K562 (cell line): ENCODE data around the gene TMPRSS9. TPM values are rescaled to one million over a fixed set of nuclear protein-coding genes. Genes with fewer than 3 reads are reported as not detected.
A peak's percentile ranks its signal among the peaks of the same experiment; 100 is the strongest.

Experiments
- ATAC-seq: fragments of 200-7000 bp; cut with Tn5 transposase; 3 replicates; pipeline ENCODE4 v1.9.1; 2020; ENCODE audit warnings: moderate library complexity
- BruUV-seq: library from RNA; stranded (reverse); fragments of 400-500 nt; replicated peaks from 2 replicates; lab custom pipeline; 2021; lab: Mats Ljungman, UMichigan
- CTCF ChIA-PET: fragments of 300-600 bp; formaldehyde crosslinking; extraction: SDS; loops from one replicate; lab custom pipeline; 2021; ENCODE audit warnings: low intra/inter-chr PET ratio; lab: Yijun Ruan, JAX
- POLR2A ChIA-PET: fragments of 300-600, 350-650 bp; sonication (Branson Sonifier 250); formaldehyde crosslinking; extraction: SDS; loops from one replicate; lab custom pipeline; 2021; ENCODE audit warnings: antibody characterized with exemption, inconsistent platforms; lab: Yijun Ruan, JAX
- DNase-seq, 4 experiments: peaks; one replicate each; pipeline versions ENCODE4 v3.0.0 to v3.0.0-alpha.2; 2011 to 2018; ENCODE audit warnings: low spot score in 3 of 4, mixed read lengths in 3 of 4; ENCODE audit errors: extremely low read depth in 1 of 4
- FAIRE-seq: peaks from 2 replicates; lab custom pipeline; 2011; peaks lifted over from hg19 to GRCh38; lab: Jason Lieb, UNC
- H2AFZ ChIP-seq: 2 replicates; pipeline ENCODE4 v1.6.0; 2011; ENCODE audit warnings: low read depth, low read length, control low read depth, inconsistent platforms
- H3K27ac ChIP-seq: fragments of 200-600 bp; 3 replicates; pipeline ENCODE4 v1.8.0; 2011; ENCODE audit warnings: low read depth, mild to moderate bottlenecking, control low read depth, inconsistent platforms, low read length, moderate library complexity, mixed read lengths; ENCODE audit errors: extremely low read depth
- H3K27me3 ChIP-seq, 2 experiments: fragments of 300-600 bp in 1 of 2; 2 replicates in 1 of 2; 3 replicates in 1 of 2; pipeline versions ENCODE4 v1.6.0 to v1.8.0; 2011; ENCODE audit warnings: inconsistent platforms in 2 of 2, low read length in 2 of 2, mild to moderate bottlenecking in 1 of 2, mixed read lengths in 1 of 2, moderate library complexity in 1 of 2; ENCODE audit not compliant: control insufficient read depth in 2 of 2, insufficient read depth in 2 of 2
- H3K36me3 ChIP-seq: fragments of 300-600 bp; 3 replicates; pipeline ENCODE4 v1.8.0; 2011; ENCODE audit warnings: mild to moderate bottlenecking, low read length, inconsistent platforms; ENCODE audit not compliant: control insufficient read depth, insufficient read depth
- H3K4me1 ChIP-seq, 2 experiments: fragments of 200-600 bp in 1 of 2; replicated peaks in 1 of 2; 2 replicates in 1 of 2; 3 replicates in 1 of 2; pipeline versions ENCODE4 v1.5.1 to v1.8.0; 2011; ENCODE audit warnings: inconsistent platforms in 2 of 2, low read length in 2 of 2, mild to moderate bottlenecking in 1 of 2, mixed read lengths in 1 of 2, moderate library complexity in 1 of 2; ENCODE audit not compliant: control insufficient read depth in 2 of 2, insufficient read depth in 2 of 2
- H3K4me2 ChIP-seq: 2 replicates; pipeline ENCODE4 v1.6.1; 2011; ENCODE audit warnings: low read length, control low read depth, inconsistent platforms, mixed read lengths; ENCODE audit not compliant: insufficient read depth
- H3K4me3 ChIP-seq: fragments of 200-600 bp; sonication (generic), shearing (Covaris generic); 2 replicates; pipeline ENCODE4 v1.5.1; 2016; ENCODE audit warnings: control low read depth, inconsistent platforms
- H3K79me2 ChIP-seq: fragments of 200-600 bp; 3 replicates; pipeline ENCODE4 v1.8.0; 2011; ENCODE audit warnings: low read length, inconsistent platforms; ENCODE audit not compliant: control insufficient read depth, insufficient read depth
- H3K9ac ChIP-seq, 2 experiments: 2 replicates each; pipeline versions ENCODE4 v1.6.0 to v1.6.1; 2011; ENCODE audit warnings: low read depth in 2 of 2, low read length in 2 of 2, control low read depth in 1 of 2, inconsistent platforms in 1 of 2, mild to moderate bottlenecking in 1 of 2, mixed read lengths in 1 of 2; ENCODE audit not compliant: insufficient read depth in 1 of 2
- H3K9me1 ChIP-seq: one replicate; pipeline ENCODE4 v1.6.0; 2011; ENCODE audit warnings: inconsistent platforms, mild to moderate bottlenecking, low read length, moderate library complexity; ENCODE audit not compliant: control insufficient read depth, insufficient read depth
- H3K9me3 ChIP-seq: replicated peaks from 2 replicates; pipeline ENCODE4 v1.5.1; 2011; ENCODE audit warnings: low read depth, low read length, inconsistent platforms; ENCODE audit not compliant: control insufficient read depth, insufficient read depth
- H4K20me1 ChIP-seq: replicated peaks from 2 replicates; pipeline ENCODE4 v1.6.1; 2011; ENCODE audit warnings: low read length, inconsistent platforms, mixed read lengths; ENCODE audit not compliant: control insufficient read depth, insufficient read depth
- HEY1 ChIP-seq: fragments of 250-450 bp; sonication (Bioruptor Pico); IDR thresholded peaks from 2 replicates; pipeline ENCODE4 v1.5.0; 2020; ENCODE audit warnings: mild to moderate bottlenecking, moderate library complexity, borderline replicate concordance
- IRF9 ChIP-seq: fragments of 450-650 bp; IDR thresholded peaks from 2 replicates; pipeline ENCODE4 v1.6.1; 2016; ENCODE audit warnings: missing biosample characterization, missing genetic modification characterization
- KDM1A ChIP-seq, 2 experiments: fragments of 450-650 bp; IDR thresholded peaks; 2 replicates each; pipeline ENCODE4 v1.6.1; 2016; ENCODE audit warnings: mild to moderate bottlenecking in 2 of 2
- L3MBTL2 ChIP-seq: fragments of 450-650 bp; IDR thresholded peaks from 2 replicates; pipeline ENCODE4 v1.6.1; 2016; ENCODE audit warnings: mild to moderate bottlenecking, moderate library complexity
- MGA ChIP-seq: fragments of 450-650 bp; IDR thresholded peaks from 2 replicates; pipeline ENCODE4 v1.6.1; 2016; ENCODE audit warnings: mild to moderate bottlenecking, moderate library complexity
- YY1 ChIP-seq, 3 experiments: IDR thresholded peaks; 2 replicates each; pipeline ENCODE4 v1.6.1; 2011; ENCODE audit warnings: low read length in 2 of 3, mild to moderate bottlenecking in 2 of 3, moderate library complexity in 2 of 3, borderline replicate concordance in 1 of 3, control low read depth in 1 of 3, low read depth in 1 of 3; ENCODE audit not compliant: insufficient read depth in 3 of 3, insufficient replicate concordance in 2 of 3, control insufficient read depth in 1 of 3, insufficient read length in 1 of 3; ENCODE audit errors: extremely low read depth in 1 of 3
- ZNF41 ChIP-seq: fragments of 250-450 bp; sonication (Bioruptor Pico); conservative IDR thresholded peaks from 2 replicates; pipeline ENCODE4 v1.4.0; 2020; ENCODE audit warnings: mild to moderate bottlenecking
- ZNF584 ChIP-seq: fragments of 200-800 bp; sonication (Bioruptor generic); IDR thresholded peaks from 2 replicates; pipeline ENCODE4 v1.6.1; 2016; ENCODE audit warnings: low read depth, mild to moderate bottlenecking, missing genetic modification characterization, missing compliant biosample characterization
- WGBS: fragments of 100-300 bp; shearing (Covaris generic); methylation state at CpG from one replicate; pipeline ENCODE4 v1.1.6; 2016; ENCODE audit warnings: low coverage, mixed read lengths; ENCODE audit not compliant: insufficient coverage; ENCODE audit errors: missing lambda C conversion rate; 5-methylcytosine and 5-hydroxymethylcytosine counted together
- in situ Hi-C: fragments of 300-500 bp; cut with MboI; formaldehyde crosslinking; loops from 4 replicates; pipeline ENCODE4 v1.15.0; 2018; ENCODE audit warnings: inconsistent platforms, mixed read lengths
- intact Hi-C: fragments of 100-400 bp; cut with micrococcal nuclease; formaldehyde crosslinking; loops from 2 replicates; pipeline ENCODE4 v1.14.2; 2022
- polyA plus RNA-seq, 8 experiments: library from polyadenylated mRNA; depleted of rRNA in 4 of 8; stranded (reverse) in 5 of 8; unstranded in 3 of 8; fragments of >200 nt; fragmentation: Nextera tagmentation in 2 of 8; fragmentation: Illumina TruSeq in 1 of 8; extraction: Ambion mirVana in 2 of 8; extraction: Trizol in 1 of 8; gene quantifications; 2 replicates each; pipeline versions ENCODE4 v1.2.1 to v1.2.3, GENCODE V29; 2011 to 2014; ENCODE audit warnings: inconsistent platforms in 1 of 8, missing spikeins in 1 of 8
- total RNA-seq, 7 experiments: library from RNA; depleted of rRNA in 6 of 7; stranded (reverse); fragments of >200 nt in 6 of 7; fragmentation: Illumina TruSeq in 2 of 7; extraction: Trizol in 2 of 7; gene quantifications; 2 replicates each; pipeline versions ENCODE4 v1.2.1 to v1.2.3, GENCODE V29; 2011 to 2021; ENCODE audit warnings: low replicate concordance in 1 of 7

Gene TMPRSS9
- total and polyA plus RNA-seq, 9 of the 15 experiments (the other 6 are each of a cell fraction or from before 2014, with no cell fraction given): 0.01 to 0.03 TPM; not detected in 7

- BruUV-seq: no TSS peak
- no peaks in the 10 kb centered on the region for H4K20me1 ChIP-seq
- H3K4me3 ChIP-seq: no peak overlapping the region
- no peaks in the 10 kb centered on the region for H3K36me3 ChIP-seq
- WGBS: 46% methylated on average over 13 of the region's 13 CpGs
- DNase-seq: no peak
- intact Hi-C loops: no loop called here
- H3K27me3 ChIP-seq: no peaks in the 10 kb centered on the region
- peaks cover 4% of the 10 kb centered on the region; the same call in 1 of the 2 replicates for H3K9me3 ChIP-seq
- H3K4me1 ChIP-seq: peaks cover 6 to 15% of the 10 kb centered on the region in 2 experiments
- ATAC-seq: peak; percentile 32; the same call in 1 of the 3 replicates
- in situ Hi-C loops: no loop called here
- no peaks in the 10 kb centered on the region for H3K9me1 ChIP-seq
- H3K27ac ChIP-seq: no peak overlapping the region
- H3K79me2 ChIP-seq: no peaks in the 10 kb centered on the region
- 0 out of 4 replicates have a peak overlapping the region, but pooled peaks of 1 of the 2 experiments have one; percentile 4 for H3K9ac ChIP-seq
- ChIA-PET POLR2A (no interaction called here), CTCF (no interaction called here)
- peak overlapping the region; percentile 34; the same call in 1 of the 2 replicates for H2AFZ ChIP-seq
- no peak overlapping the region; the same call in 1 of the 2 replicates for H3K4me2 ChIP-seq
- no peak for FAIRE-seq
- no peak for TF ChIP-seq ZNF41
- TF ChIP-seq IRF9 (tag): no peak
- TF ChIP-seq KDM1A (IDR thresholded peaks at IDR 0.05): no peak
- TF ChIP-seq HEY1: no peak
- TF ChIP-seq YY1 (IDR thresholded peaks at IDR 0.05; ENCODE audit: borderline replicate concordance in 1 of 3, control insufficient read depth in 1 of 3, extremely low read depth in 1 of 3, insufficient read depth in 3 of 3, insufficient read length in 1 of 3, insufficient replicate concordance in 2 of 3, low read depth in 1 of 3, low read length in 2 of 3): peak in 1 of 3 experiments; percentile 19
- 0 out of 2 replicates have a peak, but pooled peaks have one; percentile 40 for TF ChIP-seq L3MBTL2
- peak; percentile 45; the same call in 1 of the 2 replicates for TF ChIP-seq ZNF584 (CRISPR knock-in tag)
- TF ChIP-seq MGA: 0 out of 2 replicates have a peak, but pooled peaks have one; percentile 27
These were observed 14.7 kb downstream of the TMPRSS9 start for GRCh38 chr19:2374808-2375207.
